Endothelial cell of umbilical vein (primary cell): ENCODE results near the gene AJAP1.

Experiments
- EZH2 ChIP-seq: IDR thresholded peaks from 2 replicates; pipeline ENCODE4 v1.6.1; 2012; ENCODE audit warnings: borderline replicate concordance, low read depth, mild to moderate bottlenecking, moderate library complexity, low read length, inconsistent platforms; ENCODE audit not compliant: severe bottlenecking
- FOS ChIP-seq: IDR thresholded peaks from 2 replicates; pipeline ENCODE4 v1.6.1; 2011; ENCODE audit warnings: mild to moderate bottlenecking, low read length, moderate library complexity, borderline replicate concordance; ENCODE audit not compliant: insufficient read depth
- GATA2 ChIP-seq: IDR thresholded peaks from 2 replicates; pipeline ENCODE4 v1.7.0; 2011; ENCODE audit warnings: low read depth, mild to moderate bottlenecking, moderate library complexity, mixed read lengths, low read length; ENCODE audit not compliant: insufficient read length, insufficient read depth
- JUN ChIP-seq: IDR thresholded peaks from 2 replicates; pipeline ENCODE4 v1.6.1; 2011; ENCODE audit warnings: borderline replicate concordance, low read depth; ENCODE audit not compliant: insufficient read length, insufficient read depth
- MAX ChIP-seq: IDR thresholded peaks from 2 replicates; pipeline ENCODE4 v1.6.1; 2011; ENCODE audit not compliant: insufficient read depth, insufficient read length
- POLR2A ChIP-seq: IDR thresholded peaks from 2 replicates; pipeline ENCODE4 v1.6.1; 2012; ENCODE audit warnings: low read depth, mild to moderate bottlenecking, control low read depth, low read length
- POLR2AphosphoS5 ChIP-seq: IDR thresholded peaks from 2 replicates; pipeline ENCODE4 v1.6.1; 2012; ENCODE audit warnings: low read depth, mild to moderate bottlenecking, control low read depth, low read length, moderate library complexity; ENCODE audit not compliant: insufficient read depth
- TF ChIP-seq, protein P1 (sequence below), 2 donors: IDR thresholded peaks; 1 replicate in 1 of 2; 2 replicates in 1 of 2; pipeline ENCODE4 v1.5.1; 2011; ENCODE audit warnings: low read length in 2 of 2, mild to moderate bottlenecking in 2 of 2, moderate library complexity in 2 of 2, control low read depth in 1 of 2, inconsistent platforms in 1 of 2, low read depth in 1 of 2; ENCODE audit not compliant: insufficient read depth in 1 of 2; ENCODE audit errors: extremely low read depth in 1 of 2

DNA sequence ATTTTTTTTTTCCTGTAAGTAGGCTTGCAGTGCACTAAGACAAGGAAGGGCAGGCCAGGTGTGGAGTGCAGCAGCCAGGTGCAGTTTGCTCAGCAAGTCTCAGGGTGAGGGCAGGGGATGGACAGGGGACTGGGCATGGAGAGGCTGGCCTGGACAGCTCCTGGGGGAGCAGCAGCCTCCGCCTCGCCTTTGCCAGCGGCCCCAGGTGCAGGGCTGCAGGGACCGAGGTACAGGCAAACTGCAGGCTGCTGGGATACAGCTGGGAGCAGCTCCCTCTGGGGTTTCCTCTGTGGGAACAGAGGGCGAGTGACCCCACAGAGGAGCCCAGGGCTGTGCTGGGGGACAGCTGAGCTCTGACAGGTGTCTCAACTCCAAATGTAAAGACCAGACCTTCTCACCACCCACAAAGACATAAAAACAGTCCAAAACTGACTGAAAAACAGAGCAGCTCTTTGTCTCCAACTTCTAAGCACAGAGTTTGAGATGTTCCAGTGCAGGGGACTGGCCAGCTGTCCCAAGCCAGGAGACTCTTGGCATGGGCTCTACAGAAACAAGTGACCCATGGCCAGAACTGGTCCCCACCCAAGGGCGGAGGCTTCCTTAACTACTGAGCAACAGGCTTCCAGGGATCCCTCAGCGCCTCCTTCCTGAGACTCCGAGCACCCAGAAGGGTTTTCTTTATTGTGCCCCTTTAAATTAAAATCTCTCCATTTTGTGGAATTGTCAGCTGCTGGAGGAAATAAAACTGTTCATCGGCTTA lies 27.7 kb upstream of the AJAP1 start:
- no peak for TF ChIP-seq EZH2
- TF ChIP-seq POLR2A: no peak
- no peak for TF ChIP-seq POLR2AphosphoS5
- TF ChIP-seq FOS: no peak
- TF ChIP-seq, protein P1, sequence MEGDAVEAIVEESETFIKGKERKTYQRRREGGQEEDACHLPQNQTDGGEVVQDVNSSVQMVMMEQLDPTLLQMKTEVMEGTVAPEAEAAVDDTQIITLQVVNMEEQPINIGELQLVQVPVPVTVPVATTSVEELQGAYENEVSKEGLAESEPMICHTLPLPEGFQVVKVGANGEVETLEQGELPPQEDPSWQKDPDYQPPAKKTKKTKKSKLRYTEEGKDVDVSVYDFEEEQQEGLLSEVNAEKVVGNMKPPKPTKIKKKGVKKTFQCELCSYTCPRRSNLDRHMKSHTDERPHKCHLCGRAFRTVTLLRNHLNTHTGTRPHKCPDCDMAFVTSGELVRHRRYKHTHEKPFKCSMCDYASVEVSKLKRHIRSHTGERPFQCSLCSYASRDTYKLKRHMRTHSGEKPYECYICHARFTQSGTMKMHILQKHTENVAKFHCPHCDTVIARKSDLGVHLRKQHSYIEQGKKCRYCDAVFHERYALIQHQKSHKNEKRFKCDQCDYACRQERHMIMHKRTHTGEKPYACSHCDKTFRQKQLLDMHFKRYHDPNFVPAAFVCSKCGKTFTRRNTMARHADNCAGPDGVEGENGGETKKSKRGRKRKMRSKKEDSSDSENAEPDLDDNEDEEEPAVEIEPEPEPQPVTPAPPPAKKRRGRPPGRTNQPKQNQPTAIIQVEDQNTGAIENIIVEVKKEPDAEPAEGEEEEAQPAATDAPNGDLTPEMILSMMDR (IDR thresholded peaks at IDR 0.05; ENCODE audit: extremely low read depth in 1 of 2, insufficient read depth in 1 of 2, low read depth in 1 of 2, low read length in 2 of 2): no peak
- no peak for TF ChIP-seq MAX
- TF ChIP-seq JUN: no peak
- TF ChIP-seq GATA2: no peak
